Epithelial cell of esophagus (primary cell): ENCODE data around the gene KCNMA1.

ENCODE experiments used
- DNase-seq: peaks from one replicate; pipeline ENCODE4 v3.0.0; 2010; ENCODE audit warnings: low read depth
- H3K4me3 ChIP-seq: 2 replicates; pipeline ENCODE4 v1.5.1; 2011; ENCODE audit warnings: mild to moderate bottlenecking, low read length, control low read depth
- TF ChIP-seq, protein P1 (sequence below): IDR thresholded peaks from 2 replicates; pipeline ENCODE4 v1.5.1; 2011; ENCODE audit warnings: low read depth, mild to moderate bottlenecking, low read length, control low read depth, inconsistent platforms; ENCODE audit not compliant: insufficient read depth; ENCODE audit errors: missing control alignments

Gene KCNMA1

DNA sequence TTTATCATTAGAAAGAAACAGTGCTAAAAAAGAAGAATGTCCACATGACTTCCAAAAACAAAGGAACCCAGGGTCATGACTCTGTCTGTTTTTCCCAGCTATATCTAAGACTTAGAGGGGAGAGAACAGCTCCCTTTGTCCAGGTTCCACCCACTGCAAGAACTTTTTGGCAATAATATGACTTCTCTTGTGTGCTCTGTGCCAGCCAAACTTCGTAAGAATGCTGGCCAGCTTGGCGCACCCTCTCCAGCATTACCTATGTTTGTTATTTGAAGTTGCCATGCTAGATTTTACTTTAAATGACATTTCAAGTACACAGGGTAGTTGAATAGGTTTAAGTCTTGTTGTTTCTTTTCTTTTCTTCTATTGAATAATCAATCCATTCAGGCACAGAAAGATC is 371.4 kb downstream of the KCNMA1 start:
- TF ChIP-seq, protein P1, sequence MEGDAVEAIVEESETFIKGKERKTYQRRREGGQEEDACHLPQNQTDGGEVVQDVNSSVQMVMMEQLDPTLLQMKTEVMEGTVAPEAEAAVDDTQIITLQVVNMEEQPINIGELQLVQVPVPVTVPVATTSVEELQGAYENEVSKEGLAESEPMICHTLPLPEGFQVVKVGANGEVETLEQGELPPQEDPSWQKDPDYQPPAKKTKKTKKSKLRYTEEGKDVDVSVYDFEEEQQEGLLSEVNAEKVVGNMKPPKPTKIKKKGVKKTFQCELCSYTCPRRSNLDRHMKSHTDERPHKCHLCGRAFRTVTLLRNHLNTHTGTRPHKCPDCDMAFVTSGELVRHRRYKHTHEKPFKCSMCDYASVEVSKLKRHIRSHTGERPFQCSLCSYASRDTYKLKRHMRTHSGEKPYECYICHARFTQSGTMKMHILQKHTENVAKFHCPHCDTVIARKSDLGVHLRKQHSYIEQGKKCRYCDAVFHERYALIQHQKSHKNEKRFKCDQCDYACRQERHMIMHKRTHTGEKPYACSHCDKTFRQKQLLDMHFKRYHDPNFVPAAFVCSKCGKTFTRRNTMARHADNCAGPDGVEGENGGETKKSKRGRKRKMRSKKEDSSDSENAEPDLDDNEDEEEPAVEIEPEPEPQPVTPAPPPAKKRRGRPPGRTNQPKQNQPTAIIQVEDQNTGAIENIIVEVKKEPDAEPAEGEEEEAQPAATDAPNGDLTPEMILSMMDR = no peak
- no peak for DNase-seq
- no peak overlapping the region for H3K4me3 ChIP-seq

GRCh38 chr10:77264527-77264926 is 373.1 kb downstream of the KCNMA1 start:
- TF ChIP-seq, protein P1 = no peak
- DNase-seq = no peak
- no peak overlapping the region for H3K4me3 ChIP-seq

DNA sequence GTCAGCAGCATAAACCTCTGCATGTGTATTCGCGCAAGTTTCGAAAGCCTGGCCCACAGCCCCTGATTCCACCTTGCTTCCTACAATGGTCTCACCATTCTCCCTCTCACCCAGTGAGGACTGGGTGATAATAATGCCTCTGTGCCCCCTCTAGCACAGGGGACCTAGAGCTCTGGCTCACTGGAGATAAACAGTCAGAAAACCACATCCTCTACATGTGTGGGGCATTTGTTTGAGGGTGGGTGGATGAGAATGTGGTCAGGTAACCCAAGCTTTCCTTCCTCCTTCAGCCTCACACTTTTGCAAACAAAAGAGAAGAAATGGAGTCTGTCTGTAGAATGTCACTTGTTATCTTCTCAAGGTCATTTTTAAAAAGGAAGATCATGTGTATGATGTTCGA is 373.5 kb downstream of the KCNMA1 start:
- TF ChIP-seq, protein P1 = no peak
- DNase-seq = no peak
- H3K4me3 ChIP-seq = no peak overlapping the region

GRCh38 chr10:77263700-77264099 is 373.9 kb downstream of the KCNMA1 start:
- TF ChIP-seq, protein P1 = no peak
- no peak for DNase-seq
- H3K4me3 ChIP-seq = no peak overlapping the region

DNA sequence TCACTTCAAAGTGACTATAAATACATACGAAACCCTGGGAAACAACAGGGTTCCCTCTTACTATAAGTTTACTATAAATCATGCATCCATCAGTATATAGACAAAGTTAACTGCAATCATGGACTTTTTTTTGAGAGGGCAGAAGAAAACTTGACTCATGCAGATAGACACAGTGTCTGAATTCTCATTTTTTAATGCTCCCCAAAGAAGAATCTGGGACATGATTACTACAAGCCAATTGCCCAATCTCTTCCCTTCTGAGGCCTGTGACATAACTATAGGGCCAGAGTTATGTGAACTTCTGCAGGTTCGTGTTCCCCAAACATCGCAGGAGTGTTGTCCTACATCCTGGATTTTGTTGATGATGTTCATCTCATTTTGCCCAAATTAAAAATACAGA is 376.5 kb downstream of the KCNMA1 start:
- no peak overlapping the region for H3K4me3 ChIP-seq
- no peak for DNase-seq
- TF ChIP-seq, protein P1 = no peak

DNA sequence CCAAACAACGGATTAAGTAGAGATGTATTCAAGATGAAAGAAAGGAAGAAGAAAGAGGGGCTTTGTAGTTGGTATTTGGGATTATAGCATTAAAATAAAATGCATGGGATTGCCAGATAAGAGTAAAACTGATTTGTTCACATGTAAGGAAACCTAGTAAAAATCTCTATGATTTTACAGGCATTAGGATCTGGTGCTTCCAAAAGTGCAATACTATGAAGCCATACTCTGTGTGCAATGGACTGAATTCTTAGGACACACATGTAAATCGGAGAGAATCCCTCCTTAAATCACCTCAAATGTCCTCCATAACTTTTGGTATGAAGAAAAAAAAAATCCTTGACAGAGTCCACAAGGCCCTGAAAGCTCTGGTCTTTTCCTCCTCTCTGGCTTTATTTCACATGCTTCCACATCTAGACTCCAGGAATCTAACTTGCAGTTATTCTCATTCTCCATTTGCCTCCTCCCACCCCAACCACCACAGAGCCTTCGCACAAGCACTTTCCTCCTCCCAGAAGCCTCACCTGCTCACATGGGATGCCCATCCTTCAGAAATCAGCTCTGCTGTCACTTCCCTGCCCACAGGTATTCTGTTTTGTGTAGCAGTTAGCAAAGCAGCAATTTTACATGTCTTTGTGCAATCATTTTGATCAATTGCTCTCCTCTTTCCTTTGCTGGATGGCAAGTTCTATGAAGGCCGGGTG is 378.3 kb downstream of the KCNMA1 start:
- TF ChIP-seq, protein P1 = no peak
- DNase-seq = no peak
- H3K4me3 ChIP-seq = no peak overlapping the region

DNA sequence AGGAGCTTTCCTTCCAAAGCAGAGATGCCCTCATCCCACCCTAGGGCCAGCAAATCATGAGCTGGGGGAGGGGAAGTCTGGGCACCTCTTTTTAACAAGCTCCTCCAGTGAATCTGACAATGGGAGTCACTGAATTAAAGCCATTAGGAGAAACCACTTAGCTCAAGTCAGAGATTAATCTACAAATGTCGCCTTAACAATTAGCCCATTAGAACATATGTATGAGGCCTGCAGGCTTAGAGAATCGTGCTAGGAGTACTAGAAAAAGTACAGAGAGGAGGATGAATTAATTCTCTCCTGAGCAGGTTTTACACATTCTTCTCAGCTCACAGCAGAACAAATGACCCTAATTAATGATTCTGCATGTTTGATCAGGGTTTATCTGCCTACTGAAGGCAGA is 381.3 kb downstream of the KCNMA1 start:
- H3K4me3 ChIP-seq = no peak overlapping the region
- TF ChIP-seq, protein P1 = no peak
- DNase-seq = no peak
